ENCODE data around the gene MRRF. TPM values are rescaled to one million over a fixed set of nuclear protein-coding genes. Genes with fewer than 3 reads are reported as not detected.

MRRF gene
- total and polyA plus RNA-seq, 2 donors (not counting 3 experiments of a cell fraction or from before 2014, with no cell fraction given): 27.2 to 36.4 TPM

- no peaks in the 10 kb centered on the region for H3K27me3 ChIP-seq (ENCODE audit: control insufficient read depth in 2 of 2, insufficient read depth in 2 of 2, low read length in 2 of 2)
- FAIRE-seq (no peak), DNase-seq (ENCODE audit: low read depth, low spot score) (no peak)
- POLR2A ChIA-PET: no interaction called here
- no peaks in the 10 kb centered on the region for H3K79me2 ChIP-seq (ENCODE audit: control insufficient read depth, insufficient read depth, low read length)
- H3K9ac ChIP-seq (replicated peaks; ENCODE audit: extremely low read depth, insufficient read depth, low read length): no peak overlapping the region
- no peaks in the 10 kb centered on the region for H4K20me1 ChIP-seq (replicated peaks; ENCODE audit: control insufficient read depth, extremely low read depth, insufficient read depth, low read length)
- TF ChIP-seq POLR2A (IDR thresholded peaks at IDR 0.05; ENCODE audit: low read depth, low read length): no peak
- TF ChIP-seq POLR2AphosphoS5 (IDR thresholded peaks at IDR 0.05; ENCODE audit: insufficient read depth, low read depth, low read length): no peak
- TF ChIP-seq MYC (IDR thresholded peaks at IDR 0.05; ENCODE audit: low read depth, low read length): no peak
- no peak for TF ChIP-seq CTCF (IDR thresholded peaks at IDR 0.05; ENCODE audit: extremely low read depth in 1 of 2, insufficient read depth in 1 of 2, low read depth in 1 of 2, low read length in 2 of 2)
- TF ChIP-seq EZH2 (IDR thresholded peaks at IDR 0.05; ENCODE audit: borderline replicate concordance, low read depth, low read length, severe bottlenecking): no peak
- no peak for TF ChIP-seq MAX (IDR thresholded peaks at IDR 0.05; ENCODE audit: insufficient read depth, insufficient read length)
- no peak for TF ChIP-seq FOS (IDR thresholded peaks at IDR 0.05; ENCODE audit: borderline replicate concordance, insufficient read depth, low read length)
- TF ChIP-seq JUN (IDR thresholded peaks at IDR 0.05; ENCODE audit: borderline replicate concordance, insufficient read depth, insufficient read length, low read depth): no peak
- TF ChIP-seq GATA2 (IDR thresholded peaks at IDR 0.05; ENCODE audit: insufficient read depth, insufficient read length, low read depth, low read length): no peak
- peak overlapping the region in 1 of 3 experiments; percentile 19 for H3K4me3 ChIP-seq (replicated peaks in 1 of 3; ENCODE audit: insufficient read depth in 1 of 3, low read depth in 1 of 3, low read length in 3 of 3)
- H2AFZ ChIP-seq (ENCODE audit: low read depth, low read length): peak overlapping the region; percentile 84
- CTCF ChIA-PET: interaction anchor here (1.2 to 2.1 kb wide), 4 partner anchors 14 to 245 kb away, joined by 6 to 7 read pairs (median 6); no protein-coding TSS in a partner anchor
- no peak overlapping the region for H3K27ac ChIP-seq (ENCODE audit: insufficient read depth, low read depth, low read length)
- intact Hi-C loops (cut with micrococcal nuclease): loop anchor here (5.0 kb wide), 1 partner anchor 442 kb away; no protein-coding TSS in a partner anchor
- no TSS peak for BruUV-seq (replicated peaks)
- peak overlapping the region; percentile 75 for H3K4me2 ChIP-seq (ENCODE audit: insufficient read depth, low read length)
- no peaks in the 10 kb centered on the region for H3K9me1 ChIP-seq (replicated peaks; ENCODE audit: control insufficient read depth, extremely low read depth, insufficient read depth, low read length)
- peaks cover 15% of the 10 kb centered on the region for H3K4me1 ChIP-seq (ENCODE audit: control insufficient read depth, extremely low read depth, insufficient read depth, low read length)
- no peaks in the 10 kb centered on the region for H3K36me3 ChIP-seq (ENCODE audit: control insufficient read depth in 2 of 2, extremely low read depth in 1 of 2, insufficient read depth in 2 of 2, low read length in 2 of 2)
- no peaks in the 10 kb centered on the region for H3K9me3 ChIP-seq (replicated peaks; ENCODE audit: control insufficient read depth, insufficient read depth, low read length)
- dilution Hi-C loops (cut with MboI; ENCODE audit: extremely low pct_ligation_motif_present, low sequenced_read_pairs): loop anchor here (25.0 kb wide), 1 partner anchor 258 kb away; no protein-coding TSS in a partner anchor
These were observed 105.6 kb downstream of the MRRF start for GRCh38 chr9:122370303-122370702.

Data from endothelial cell of umbilical vein (primary cell).